IMR-90 (cell line): ENCODE results near the gene ARHGAP19. TPM values are rescaled to one million over a fixed set of nuclear protein-coding genes. Genes with fewer than 3 reads are reported as not detected.

ENCODE experiments used
- ATAC-seq: fragments of 200-7000 bp; cut with Tn5 transposase; 2 replicates; pipeline ENCODE4 v1.9.1; 2020; ENCODE audit warnings: low read depth, mild to moderate bottlenecking, moderate library complexity
- BruUV-seq: library from RNA; stranded (reverse); fragments of 400-500 nt; replicated peaks from 2 replicates; lab custom pipeline; 2021; lab: Mats Ljungman, UMichigan
- CTCF ChIA-PET: fragments of 300-600 bp; formaldehyde crosslinking; extraction: SDS; loops from one replicate; lab custom pipeline; 2021; ENCODE audit warnings: antibody characterized with exemption; lab: Yijun Ruan, JAX
- POLR2A ChIA-PET: fragments of 300-600 bp; sonication (Branson Sonifier 250); formaldehyde crosslinking; loops from one replicate; lab custom pipeline; 2022; ENCODE audit warnings: antibody characterized with exemption; ENCODE audit not compliant: unreplicated experiment; lab: Charles Lee
- DNase-seq: peaks from one replicate; pipeline ENCODE4 v3.0.0; 2013
- H2AFZ ChIP-seq: replicated peaks from 2 replicates; pipeline ENCODE3; 2013; ENCODE audit warnings: low read length, mild to moderate bottlenecking; ENCODE audit not compliant: poor library complexity
- H2AK5ac ChIP-seq: 2 replicates; pipeline ENCODE4 v1.6.1; 2013; ENCODE audit warnings: low read depth, low read length, inconsistent platforms
- H2AK9ac ChIP-seq: replicated peaks from 2 replicates; pipeline ENCODE3; 2013; ENCODE audit warnings: mild to moderate bottlenecking, low read depth, low read length, moderate library complexity; ENCODE audit not compliant: poor library complexity
- H2BK120ac ChIP-seq: 2 replicates; pipeline ENCODE4 v1.6.1; 2013; ENCODE audit warnings: low read depth, low read length, inconsistent platforms
- H2BK15ac ChIP-seq: 3 replicates; pipeline ENCODE4 v1.6.1; 2013; ENCODE audit warnings: low read depth, low read length, inconsistent platforms
- H2BK20ac ChIP-seq: 2 replicates; pipeline ENCODE4 v1.6.1; 2013; ENCODE audit warnings: low read depth, mild to moderate bottlenecking, inconsistent platforms, low read length, moderate library complexity
- H2BK5ac ChIP-seq: 2 replicates; pipeline ENCODE4 v1.6.1; 2013; ENCODE audit warnings: mild to moderate bottlenecking, low read depth, low read length, inconsistent platforms; ENCODE audit not compliant: poor library complexity, severe bottlenecking
- H3K14ac ChIP-seq: replicated peaks from 2 replicates; pipeline ENCODE4 v1.6.1; 2013; ENCODE audit warnings: low read depth, low read length, inconsistent platforms
- H3K18ac ChIP-seq: 2 replicates; pipeline ENCODE4 v1.6.1; 2013; ENCODE audit warnings: low read depth, low read length, control low read depth
- H3K23ac ChIP-seq: 2 replicates; pipeline ENCODE4 v1.6.1; 2013; ENCODE audit warnings: low read depth, low read length, inconsistent platforms
- H3K27ac ChIP-seq: 2 replicates; pipeline ENCODE4 v1.5.1; 2013; ENCODE audit warnings: mild to moderate bottlenecking, control low read depth, low read length; ENCODE audit not compliant: insufficient read depth
- H3K27me3 ChIP-seq: 2 replicates; pipeline ENCODE4 v1.6.1; 2013; ENCODE audit warnings: low read length; ENCODE audit not compliant: control insufficient read depth, insufficient read depth
- H3K36me3 ChIP-seq: 2 replicates; pipeline ENCODE4 v1.6.1; 2013; ENCODE audit warnings: low read length, mixed read lengths; ENCODE audit not compliant: control insufficient read depth, insufficient read depth
- H3K4ac ChIP-seq: 2 replicates; pipeline ENCODE4 v1.6.1; 2013; ENCODE audit warnings: low read depth, low read length, inconsistent platforms
- H3K4me1 ChIP-seq: 2 replicates; pipeline ENCODE4 v1.6.1; 2013; ENCODE audit warnings: low read length, mixed read lengths; ENCODE audit not compliant: control insufficient read depth, insufficient read depth
- H3K4me2 ChIP-seq: 2 replicates; pipeline ENCODE4 v1.6.1; 2013; ENCODE audit warnings: low read depth, mild to moderate bottlenecking, control low read depth, low read length, moderate library complexity
- H3K4me3 ChIP-seq: 2 replicates; pipeline ENCODE4 v1.5.1; 2013; ENCODE audit warnings: low read depth, mild to moderate bottlenecking, control low read depth, low read length, moderate library complexity; ENCODE audit not compliant: insufficient read depth
- H3K56ac ChIP-seq: 2 replicates; pipeline ENCODE4 v1.6.1; 2013; ENCODE audit warnings: low read length, inconsistent platforms; ENCODE audit not compliant: insufficient read depth; ENCODE audit errors: extremely low read depth
- H3K79me1 ChIP-seq, 2 experiments: 2 replicates each; pipeline ENCODE4 v1.6.1; 2013; ENCODE audit warnings: low read length in 2 of 2, inconsistent platforms in 1 of 2, low read depth in 1 of 2
- H3K9ac ChIP-seq: 2 replicates; pipeline ENCODE4 v1.6.1; 2013; ENCODE audit warnings: low read depth, low read length, control low read depth
- H3K9me1 ChIP-seq: 2 replicates; pipeline ENCODE4 v1.6.1; 2013; ENCODE audit warnings: low read length, inconsistent platforms; ENCODE audit not compliant: insufficient read depth
- H3K9me3 ChIP-seq: 2 replicates; pipeline ENCODE4 v1.6.1; 2013; ENCODE audit warnings: low read length; ENCODE audit not compliant: control insufficient read depth, insufficient read depth
- H4K20me1 ChIP-seq: 2 replicates; pipeline ENCODE4 v1.6.1; 2013; ENCODE audit warnings: low read length, inconsistent platforms; ENCODE audit not compliant: insufficient read depth
- H4K5ac ChIP-seq: 2 replicates; pipeline ENCODE4 v1.6.1; 2013; ENCODE audit warnings: mild to moderate bottlenecking, low read depth, low read length, control low read depth
- H4K8ac ChIP-seq, 2 experiments: 2 replicates each; pipeline ENCODE4 v1.6.1; 2013; ENCODE audit warnings: low read depth in 2 of 2, low read length in 2 of 2, control low read depth in 1 of 2, inconsistent platforms in 1 of 2
- H4K91ac ChIP-seq: 2 replicates; pipeline ENCODE4 v1.6.1; 2013; ENCODE audit warnings: low read depth, low read length, inconsistent platforms; ENCODE audit not compliant: insufficient read depth
- BHLHE40 ChIP-seq: fragments of 150-350 bp; IDR thresholded peaks from 2 replicates; pipeline ENCODE4 v1.6.1; 2016; ENCODE audit warnings: mild to moderate bottlenecking, low read depth, low read length
- CEBPB ChIP-seq: IDR thresholded peaks from 2 replicates; pipeline ENCODE4 v1.6.1; 2012; ENCODE audit warnings: low read depth, low read length, improper control_type of control experiment
- CHD1 ChIP-seq: IDR thresholded peaks from 2 replicates; pipeline ENCODE4 v1.6.1; 2012; ENCODE audit warnings: low read depth, low read length, improper control_type of control experiment
- CTCF ChIP-seq: conservative IDR thresholded peaks from 2 replicates; pipeline ENCODE4 v1.5.1; 2012; ENCODE audit warnings: mild to moderate bottlenecking, low read depth, low read length, improper control_type of control experiment
- ELK1 ChIP-seq: fragments of 150-350 bp; IDR thresholded peaks from 2 replicates; pipeline ENCODE4 v1.6.1; 2016; ENCODE audit warnings: low read depth, mild to moderate bottlenecking, low read length, moderate library complexity, borderline replicate concordance
- FOS ChIP-seq: fragments of 150-350 bp; IDR thresholded peaks from 2 replicates; pipeline ENCODE4 v1.6.1; 2016; ENCODE audit warnings: low read depth, low read length
- MAFK ChIP-seq: IDR thresholded peaks from 2 replicates; pipeline ENCODE4 v1.6.1; 2012; ENCODE audit warnings: low read depth, low read length, improper control_type of control experiment
- MAZ ChIP-seq: IDR thresholded peaks from 2 replicates; pipeline ENCODE4 v1.6.1; 2012; ENCODE audit warnings: low read depth, mild to moderate bottlenecking, low read length, improper control_type of control experiment, moderate library complexity, borderline replicate concordance
- MXI1 ChIP-seq: IDR thresholded peaks from 2 replicates; pipeline ENCODE4 v1.6.1; 2012; ENCODE audit warnings: low read depth, mild to moderate bottlenecking, low read length, moderate library complexity, borderline replicate concordance
- NFE2L2 ChIP-seq: fragments of 150-350 bp; IDR thresholded peaks from 2 replicates; pipeline ENCODE4 v1.6.1; 2016; ENCODE audit warnings: low read depth, mild to moderate bottlenecking, low read length
- POLR2A ChIP-seq: IDR thresholded peaks from 2 replicates; pipeline ENCODE4 v1.6.1; 2012; ENCODE audit warnings: mild to moderate bottlenecking, low read depth, low read length
- RAD21 ChIP-seq: IDR thresholded peaks from 2 replicates; pipeline ENCODE4 v1.6.1; 2012; ENCODE audit warnings: low read length, improper control_type of control experiment
- RCOR1 ChIP-seq: IDR thresholded peaks from 2 replicates; pipeline ENCODE4 v1.6.1; 2012; ENCODE audit warnings: mild to moderate bottlenecking, low read length, improper control_type of control experiment; ENCODE audit not compliant: insufficient replicate concordance
- SMC3 ChIP-seq: fragments of 150-350 bp; IDR thresholded peaks from 2 replicates; pipeline ENCODE4 v1.6.1; 2016; ENCODE audit warnings: low read depth, mild to moderate bottlenecking, antibody characterized with exemption, low read length, moderate library complexity
- USF2 ChIP-seq: fragments of 150-350 bp; IDR thresholded peaks from 2 replicates; pipeline ENCODE4 v1.6.1; 2017; ENCODE audit warnings: mild to moderate bottlenecking, antibody characterized with exemption, low read length, low read depth
- WGBS, 2 experiments: methylation state at CpG; one replicate each; pipeline versions ENCODE4 v1.1.5 to v1.1.7; 2013; ENCODE audit warnings: missing lambda C conversion rate in 2 of 2; ENCODE audit not compliant: insufficient read length in 1 of 2; ENCODE audit errors: extremely low coverage in 2 of 2; 5-methylcytosine and 5-hydroxymethylcytosine counted together
- dilution Hi-C: fragments of 300-500 bp; cut with HindIII; formaldehyde crosslinking; loops from one replicate; pipeline ENCODE4 v1.14.3; 2018; ENCODE audit warnings: low sequenced_read_pairs; ENCODE audit not compliant: unreplicated experiment
- in situ Hi-C: fragments of 300-500 bp; cut with MboI; formaldehyde crosslinking; loops from 3 replicates; pipeline ENCODE4 v1.14.3; 2019; ENCODE audit warnings: low sequenced_read_pairs, inconsistent platforms, mixed read lengths
- intact Hi-C: fragments of 100-400 bp; cut with micrococcal nuclease; formaldehyde crosslinking; loops from 2 replicates; pipeline ENCODE4 v1.10.0; 2022
- polyA plus RNA-seq, 3 experiments: library from polyadenylated mRNA; depleted of rRNA; stranded (reverse); fragments of >200 nt; gene quantifications; 2 replicates each; pipeline ENCODE4 v1.2.3, GENCODE V29; 2012; ENCODE audit warnings: low replicate concordance in 1 of 3
- total RNA-seq: library from RNA; depleted of rRNA; stranded (reverse); fragments of >200 nt; gene quantifications from 2 replicates; pipeline ENCODE4 v1.2.3, GENCODE V29; 2012

The ARHGAP19 gene
- total and polyA plus RNA-seq, 2 of the 4 experiments (the other 2 are of a cell fraction): 6.3 to 7.0 TPM

DNA sequence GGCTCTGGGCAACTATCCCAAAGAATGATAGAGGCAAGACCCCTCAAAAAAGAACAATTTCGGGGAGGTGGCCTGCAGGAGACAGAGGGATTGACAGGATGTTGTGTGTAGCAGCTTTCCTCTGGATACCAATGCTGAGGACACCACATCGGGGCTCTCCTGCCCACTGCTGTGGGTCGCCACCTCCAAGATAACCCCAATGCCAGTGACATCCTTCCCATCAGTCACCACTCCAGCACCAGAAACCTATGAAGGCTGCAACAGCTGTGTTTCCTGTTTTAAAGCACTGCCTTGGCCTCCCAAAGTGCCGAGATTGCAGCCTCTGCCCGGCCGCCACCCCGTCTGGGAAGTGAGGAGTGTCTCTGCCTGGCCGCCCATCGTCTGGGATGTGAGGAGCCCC is 17.6 kb downstream of the ARHGAP19 start:
- WGBS, 2 experiments: no CpG with 5 or more reads among the region's 9 CpGs
- ATAC-seq (no peak), DNase-seq (no peak)
- Histone ChIP-seq H3K9ac (no peak overlapping the region), H2BK5ac (no peak overlapping the region), H2AFZ (no peak overlapping the region), H3K56ac (no peak overlapping the region), H3K79me1 (peaks cover 11 to 27% of the 10 kb centered on the region in 2 experiments; a peak in 3 of 4 replicates), H3K18ac (no peak overlapping the region), H4K5ac (no peak overlapping the region), H2BK20ac (no peak overlapping the region), H2BK15ac (no peak overlapping the region), H2AK5ac (no peak overlapping the region), H3K4me3 (no peak overlapping the region), H3K36me3 (no peaks in the 10 kb centered on the region), H3K4me2 (no peak overlapping the region), H2BK120ac (no peak overlapping the region), H3K4me1 (peaks cover 9% of the 10 kb centered on the region; the same call in 1 of the 2 replicates), H3K4ac (no peak overlapping the region), H3K27ac (no peak overlapping the region), H3K27me3 (no peaks in the 10 kb centered on the region), H4K20me1 (no peaks in the 10 kb centered on the region), H3K9me3 (no peaks in the 10 kb centered on the region), H4K8ac (no peak overlapping the region), H2AK9ac (no peak overlapping the region), H4K91ac (no peak overlapping the region), H3K23ac (no peak overlapping the region), H3K14ac (no peak overlapping the region), H3K9me1 (peaks cover 4% of the 10 kb centered on the region; the same call in 1 of the 2 replicates)
- in situ Hi-C loops: no loop called here
- intact Hi-C loops: no loop called here
- TF ChIP-seq CEBPB (no peak), USF2 (no peak), NFE2L2 (no peak), MAZ (no peak), RCOR1 (no peak), CHD1 (no peak), BHLHE40 (no peak), RAD21 (no peak), SMC3 (no peak), MXI1 (no peak), MAFK (no peak), FOS (no peak), ELK1 (no peak), POLR2A (no peak), CTCF (no peak)
- POLR2A ChIA-PET: interaction anchor here (0.5 kb wide), 1 partner anchor 101 kb away, joined by 17 read pairs; no protein-coding TSS in a partner anchor
- dilution Hi-C loops: no loop called here
- BruUV-seq: no TSS peak
- CTCF ChIA-PET: interaction anchor here (0.6 kb wide), 1 partner anchor 189 kb away, joined by 4 read pairs; no protein-coding TSS in a partner anchor
